MM.1S (cell line): ENCODE data around the gene TNFRSF14.

Experiments used
- DNase-seq: peaks from one replicate; pipeline ENCODE4 v3.0.0-alpha.2; 2015
- H2AFZ ChIP-seq: fragments of 300-600 bp; sonication (generic); 2 replicates; pipeline ENCODE4 v1.6.0; 2016; ENCODE audit warnings: antibody characterized with exemption, low read length
- H3F3A ChIP-seq: fragments of 300-600 bp; sonication (generic); 2 replicates; pipeline ENCODE4 v1.6.1; 2016; ENCODE audit warnings: mild to moderate bottlenecking, antibody characterized with exemption, low read length, moderate library complexity, mixed read lengths; ENCODE audit not compliant: insufficient read depth
- H3K27ac ChIP-seq: fragments of 300-600 bp; sonication (generic); 2 replicates; pipeline ENCODE4 v1.5.1; 2016; ENCODE audit warnings: mild to moderate bottlenecking, low read length
- H3K27me3 ChIP-seq: fragments of 300-600 bp; sonication (generic); replicated peaks from 2 replicates; pipeline ENCODE4 v1.6.0; 2016; ENCODE audit warnings: low read length; ENCODE audit not compliant: insufficient read depth
- H3K36me3 ChIP-seq: fragments of 300-600 bp; sonication (generic); replicated peaks from 2 replicates; pipeline ENCODE4 v1.6.1; 2016; ENCODE audit warnings: mild to moderate bottlenecking, low read length, mixed read lengths; ENCODE audit not compliant: insufficient read depth
- H3K4me1 ChIP-seq: fragments of 300-600 bp; sonication (generic); 2 replicates; pipeline ENCODE4 v1.6.1; 2016; ENCODE audit warnings: low read length, mixed read lengths
- H3K4me2 ChIP-seq: fragments of 300-600 bp; sonication (generic); 2 replicates; pipeline ENCODE4 v1.6.0; 2016; ENCODE audit warnings: low read depth, low read length
- H3K4me3 ChIP-seq: fragments of 300-600 bp; sonication (generic); 2 replicates; pipeline ENCODE4 v1.5.1; 2016; ENCODE audit warnings: low read length, mixed read lengths
- H3K79me2 ChIP-seq: fragments of 300-600 bp; sonication (generic); 2 replicates; pipeline ENCODE4 v1.6.1; 2016; ENCODE audit warnings: mixed run types, low read length, mixed read lengths
- H3K9ac ChIP-seq: fragments of 300-600 bp; sonication (generic); 2 replicates; pipeline ENCODE4 v1.6.1; 2016; ENCODE audit warnings: low read length, mixed read lengths
- H3K9me2 ChIP-seq: fragments of 300-600 bp; sonication (generic); replicated peaks from 2 replicates; pipeline ENCODE4 v1.6.1; 2016; ENCODE audit warnings: mild to moderate bottlenecking, low read length, mixed read lengths; ENCODE audit not compliant: insufficient read depth
- H3K9me3 ChIP-seq: fragments of 300-600 bp; sonication (generic); replicated peaks from 2 replicates; pipeline ENCODE4 v1.6.1; 2016; ENCODE audit warnings: mild to moderate bottlenecking, low read length, mixed read lengths; ENCODE audit not compliant: insufficient read depth
- H4K20me1 ChIP-seq: fragments of 300-600 bp; sonication (generic); 2 replicates; pipeline ENCODE4 v1.6.1; 2016; ENCODE audit warnings: mild to moderate bottlenecking, low read length, moderate library complexity, mixed read lengths; ENCODE audit not compliant: insufficient read depth
- EZH2 ChIP-seq: fragments of 300-600 bp; sonication (generic); optimal IDR thresholded peaks from 2 replicates; pipeline ENCODE3; 2017; ENCODE audit warnings: low read depth, mild to moderate bottlenecking, antibody characterized with exemption, low read length, mixed read lengths
- EZH2phosphoT487 ChIP-seq: fragments of 300-600 bp; sonication (generic); IDR thresholded peaks from 2 replicates; pipeline ENCODE4 v1.6.1; 2018; ENCODE audit warnings: antibody characterized with exemption, low read length
- TF ChIP-seq, protein P1 (sequence below): fragments of 300-600 bp; sonication (generic); IDR thresholded peaks from 2 replicates; pipeline ENCODE4 v1.5.1; 2016; ENCODE audit warnings: antibody characterized with exemption, low read length, mixed read lengths

Gene TNFRSF14

DNA sequence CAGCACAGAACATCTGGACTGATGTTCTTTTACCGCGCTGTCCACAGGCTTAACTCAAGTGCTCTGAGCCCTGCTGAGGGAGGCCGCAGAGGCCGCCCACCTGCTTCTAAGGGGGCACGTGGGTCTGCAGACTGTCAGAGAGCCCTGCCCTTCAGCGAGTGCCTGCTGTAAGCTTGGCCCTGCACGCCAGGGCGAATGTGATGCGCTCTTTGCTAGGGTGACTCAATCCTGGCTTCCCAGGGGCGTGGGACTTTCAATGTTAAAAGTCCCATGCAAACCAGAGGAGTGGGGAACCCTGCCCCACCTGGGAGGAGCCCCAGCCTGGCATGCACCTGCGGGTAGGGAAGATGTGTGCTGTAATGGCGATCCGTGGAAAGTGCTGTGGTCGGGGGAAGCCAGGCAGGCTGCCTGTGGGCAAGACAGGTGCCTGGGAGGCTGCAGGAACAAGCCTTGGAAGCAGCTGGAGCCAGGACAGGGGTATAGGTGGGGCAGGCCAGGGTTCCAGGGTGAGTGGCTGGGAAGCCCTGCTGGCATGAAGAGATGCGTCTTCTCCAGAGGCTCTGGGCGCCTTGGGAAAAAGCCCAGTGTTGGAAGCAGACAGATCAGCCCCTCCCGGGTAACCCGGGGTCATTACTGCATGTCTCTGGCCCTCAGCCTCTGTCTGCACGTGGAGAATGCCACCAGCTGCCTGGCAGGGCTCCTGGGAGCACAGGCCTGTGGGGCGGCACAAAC, 29.2 kb upstream of the TNFRSF14 start:
- Histone ChIP-seq H3K9ac (no peak overlapping the region), H3K9me3 (no peaks in the 10 kb centered on the region), H3K4me1 (peaks cover 13% of the 10 kb centered on the region), H3F3A (no peaks in the 10 kb centered on the region), H2AFZ (peak overlapping the region; percentile 43; the same call in 1 of the 2 replicates), H3K9me2 (no peaks in the 10 kb centered on the region), H4K20me1 (peaks cover 23% of the 10 kb centered on the region; the same call in 1 of the 2 replicates), H3K4me2 (peak overlapping the region; percentile 61), H3K27ac (no peak overlapping the region), H3K36me3 (no peaks in the 10 kb centered on the region), H3K79me2 (peaks cover 40% of the 10 kb centered on the region), H3K27me3 (peaks cover 46% of the 10 kb centered on the region), H3K4me3 (peak overlapping the region; percentile 51)
- DNase-seq = no peak
- TF ChIP-seq, protein P1, sequence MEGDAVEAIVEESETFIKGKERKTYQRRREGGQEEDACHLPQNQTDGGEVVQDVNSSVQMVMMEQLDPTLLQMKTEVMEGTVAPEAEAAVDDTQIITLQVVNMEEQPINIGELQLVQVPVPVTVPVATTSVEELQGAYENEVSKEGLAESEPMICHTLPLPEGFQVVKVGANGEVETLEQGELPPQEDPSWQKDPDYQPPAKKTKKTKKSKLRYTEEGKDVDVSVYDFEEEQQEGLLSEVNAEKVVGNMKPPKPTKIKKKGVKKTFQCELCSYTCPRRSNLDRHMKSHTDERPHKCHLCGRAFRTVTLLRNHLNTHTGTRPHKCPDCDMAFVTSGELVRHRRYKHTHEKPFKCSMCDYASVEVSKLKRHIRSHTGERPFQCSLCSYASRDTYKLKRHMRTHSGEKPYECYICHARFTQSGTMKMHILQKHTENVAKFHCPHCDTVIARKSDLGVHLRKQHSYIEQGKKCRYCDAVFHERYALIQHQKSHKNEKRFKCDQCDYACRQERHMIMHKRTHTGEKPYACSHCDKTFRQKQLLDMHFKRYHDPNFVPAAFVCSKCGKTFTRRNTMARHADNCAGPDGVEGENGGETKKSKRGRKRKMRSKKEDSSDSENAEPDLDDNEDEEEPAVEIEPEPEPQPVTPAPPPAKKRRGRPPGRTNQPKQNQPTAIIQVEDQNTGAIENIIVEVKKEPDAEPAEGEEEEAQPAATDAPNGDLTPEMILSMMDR = no peak
- TF ChIP-seq EZH2 (no peak), EZH2phosphoT487 (no peak)

DNA sequence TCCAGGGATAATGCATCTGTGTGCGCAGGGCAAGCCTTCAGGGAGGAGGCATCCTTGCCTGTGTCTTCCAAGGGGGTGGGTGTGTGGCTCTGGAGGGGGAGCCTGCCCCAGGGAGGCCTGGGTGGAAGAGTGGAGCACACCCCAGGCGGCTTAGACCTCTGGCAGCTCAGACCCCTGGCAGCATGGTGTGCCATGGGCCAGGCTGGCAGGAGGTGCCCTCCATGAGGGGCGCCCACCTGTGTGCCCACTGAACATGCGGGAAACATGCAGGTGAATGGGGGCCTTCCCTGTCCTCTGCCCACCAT, 28.7 kb upstream of the TNFRSF14 start:
- no peak for DNase-seq
- peaks cover 35% of the 10 kb centered on the region for H3K79me2 ChIP-seq
- no peak overlapping the region for H3K9ac ChIP-seq
- no peaks in the 10 kb centered on the region for H3K9me3 ChIP-seq
- H3K4me3 ChIP-seq = no peak overlapping the region
- peaks cover 51% of the 10 kb centered on the region for H3K27me3 ChIP-seq
- H3K36me3 ChIP-seq = no peaks in the 10 kb centered on the region
- no peak overlapping the region for H3K4me2 ChIP-seq
- H4K20me1 ChIP-seq = peaks cover 19% of the 10 kb centered on the region; the same call in 1 of the 2 replicates
- H2AFZ ChIP-seq = no peak overlapping the region
- H3K4me1 ChIP-seq = peaks cover 13% of the 10 kb centered on the region
- H3F3A ChIP-seq = no peaks in the 10 kb centered on the region
- no peak overlapping the region for H3K27ac ChIP-seq
- no peaks in the 10 kb centered on the region for H3K9me2 ChIP-seq
- TF ChIP-seq, protein P1 = no peak
- TF ChIP-seq EZH2phosphoT487 (no peak), EZH2 (no peak)

DNA sequence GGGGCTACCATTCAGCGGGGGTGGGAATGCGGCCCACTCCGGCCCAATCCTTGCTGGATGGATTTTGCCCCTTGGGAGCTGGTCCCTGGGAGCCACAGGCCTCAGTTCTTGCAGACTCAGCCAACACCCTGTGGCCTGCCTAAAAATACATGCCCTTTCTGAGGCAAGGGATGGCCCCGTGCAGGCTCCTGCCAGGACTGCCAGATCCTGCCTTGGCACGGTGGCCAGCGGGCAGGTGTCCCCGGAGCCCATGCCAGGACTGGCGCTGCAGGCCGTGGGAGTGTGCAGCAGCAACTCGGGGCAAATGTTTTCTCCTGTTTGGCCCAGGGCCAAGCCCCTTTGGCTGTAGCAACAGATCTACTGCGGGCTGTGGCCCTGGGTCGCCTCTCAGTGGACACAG, 28.2 kb upstream of the TNFRSF14 start:
- peaks cover 56% of the 10 kb centered on the region for H3K27me3 ChIP-seq
- TF ChIP-seq, protein P1 = no peak
- TF ChIP-seq EZH2phosphoT487 (no peak), EZH2 (no peak)
- peaks cover 13% of the 10 kb centered on the region for H3K4me1 ChIP-seq

More for the DNA sequence above, 28.2 kb upstream of the TNFRSF14 start:
- H3K4me2 ChIP-seq = no peak overlapping the region
- peaks cover 30% of the 10 kb centered on the region for H3K79me2 ChIP-seq
- no peak overlapping the region for H3K9ac ChIP-seq
- no peaks in the 10 kb centered on the region for H3F3A ChIP-seq
- H3K27ac ChIP-seq = no peak overlapping the region
- no peaks in the 10 kb centered on the region for H3K36me3 ChIP-seq
- peaks cover 14% of the 10 kb centered on the region; the same call in 1 of the 2 replicates for H4K20me1 ChIP-seq
- DNase-seq = no peak
- no peak overlapping the region for H3K4me3 ChIP-seq
- no peak overlapping the region for H2AFZ ChIP-seq
- H3K9me3 ChIP-seq = no peaks in the 10 kb centered on the region
- H3K9me2 ChIP-seq = no peaks in the 10 kb centered on the region
